Muscle of leg (tissue), 11 donors: ENCODE measurements around the gene MEF2C. TPM values are rescaled to one million over a fixed set of nuclear protein-coding genes. Genes with fewer than 3 reads are reported as not detected.
A peak's percentile ranks its signal among the peaks of the same experiment; 100 is the strongest.

Experiments
- DNase-seq: peaks from one replicate; pipeline ENCODE4 v3.0.0; 2013
- H3K27ac ChIP-seq: one replicate; pipeline ENCODE4 v1.5.1; 2013; ENCODE audit warnings: mild to moderate bottlenecking, low read length, control low read depth
- H3K27me3 ChIP-seq: one replicate; pipeline ENCODE4 v1.6.1; 2013; ENCODE audit warnings: low read length; ENCODE audit not compliant: control insufficient read depth, insufficient read depth
- H3K36me3 ChIP-seq: one replicate; pipeline ENCODE4 v1.6.1; 2013; ENCODE audit warnings: low read length; ENCODE audit not compliant: control insufficient read depth, insufficient read depth
- H3K4me1 ChIP-seq: one replicate; pipeline ENCODE4 v1.6.1; 2013; ENCODE audit warnings: low read length; ENCODE audit not compliant: control insufficient read depth, insufficient read depth
- H3K4me3 ChIP-seq: one replicate; pipeline ENCODE4 v1.5.1; 2013; ENCODE audit warnings: low read length, control low read depth
- H3K9me3 ChIP-seq: replicated peaks from 2 replicates; pipeline ENCODE4 v1.6.1; 2013; ENCODE audit warnings: low read depth, low read length; ENCODE audit not compliant: control insufficient read depth
- WGBS: methylation state at CpG from one replicate; pipeline ENCODE4 v1.1.5; 2013; ENCODE audit warnings: missing lambda C conversion rate; ENCODE audit not compliant: insufficient coverage; 5-methylcytosine and 5-hydroxymethylcytosine counted together
- polyA plus RNA-seq, 8 donors: library from polyadenylated mRNA; unstranded; fragments of 120-200 nt; gene quantifications; one replicate each; pipeline versions ENCODE4 v1.2.1 to v1.2.3, GENCODE V29; 2013; ENCODE audit warnings: inconsistent platforms in 1 of 8, low replicate concordance in 1 of 8; ENCODE audit not compliant: insufficient read length in 8 of 8, insufficient read depth in 1 of 8
- total RNA-seq: library from RNA; stranded (reverse); fragments of 120-200 nt; gene quantifications from one replicate; pipeline ENCODE4 v1.2.4, GENCODE V29; 2013

MEF2C gene
- total and polyA plus RNA-seq, 9 donors, result 440 to 987 (median 726) TPM

DNA sequence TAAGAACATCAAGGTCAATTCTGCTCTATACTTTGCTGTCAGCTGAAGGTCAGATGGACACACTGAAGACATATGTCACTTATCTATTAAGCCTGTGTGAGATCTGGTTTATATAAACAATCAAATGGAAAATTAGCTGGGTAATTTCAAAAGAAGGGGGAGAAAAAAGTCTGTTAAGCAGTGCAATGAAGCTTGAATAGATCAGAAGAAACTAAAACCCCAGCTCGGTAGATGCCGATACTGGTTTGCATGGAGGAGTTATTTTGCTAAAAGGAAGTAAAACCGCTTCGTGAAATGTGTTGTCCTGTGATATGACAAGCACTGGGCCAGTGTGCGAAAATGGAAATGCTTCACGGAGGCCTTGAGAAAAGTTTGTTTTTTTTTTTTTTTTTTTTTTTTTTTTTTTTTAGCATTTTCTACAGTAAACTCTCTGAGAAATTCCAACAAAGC is 148.8 kb downstream of the MEF2C start:
- Histone ChIP-seq H3K27me3 (no peaks in the 10 kb centered on the region), H3K4me1 (no peaks in the 10 kb centered on the region), H3K27ac (peak overlapping the region; percentile 66), H3K36me3 (peaks cover 12% of the 10 kb centered on the region), H3K4me3 (no peak overlapping the region), H3K9me3 (no peaks in the 10 kb centered on the region)
- WGBS, result 80% methylated on average over 2 of the region's 6 CpGs
- DNase-seq, result peak; percentile 61

DNA sequence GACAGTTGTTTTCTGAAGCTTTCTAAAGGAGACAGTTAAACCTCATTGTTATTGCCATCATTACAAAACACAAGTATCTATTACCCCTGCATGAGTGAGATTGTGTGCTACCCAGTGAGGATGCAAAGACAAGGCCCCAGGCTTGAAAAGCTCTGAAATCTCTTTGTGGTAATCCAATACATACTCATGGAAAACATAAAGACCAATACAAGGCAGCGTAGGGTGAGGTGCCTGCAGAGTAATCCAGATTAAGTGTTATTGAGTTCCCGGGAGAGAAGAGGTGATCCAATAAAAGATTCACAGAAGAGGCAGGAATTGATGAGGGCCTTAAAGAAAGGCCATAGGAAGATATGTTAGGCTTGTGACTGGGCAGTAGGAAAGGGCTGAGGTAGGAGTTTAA is 150.1 kb downstream of the MEF2C start:
- DNase-seq, result no peak
- no peak overlapping the region for H3K27ac ChIP-seq
- peaks cover 16% of the 10 kb centered on the region for H3K36me3 ChIP-seq
- no peaks in the 10 kb centered on the region for H3K4me1 ChIP-seq
- H3K4me3 ChIP-seq, result no peak overlapping the region
- no peaks in the 10 kb centered on the region for H3K9me3 ChIP-seq
- 85% methylated on average over 2 of the region's 2 CpGs for WGBS
- H3K27me3 ChIP-seq, result no peaks in the 10 kb centered on the region

GRCh38 chr5:88732181-88732633 is 150.8 kb downstream of the MEF2C start:
- no peak overlapping the region for H3K4me3 ChIP-seq
- H3K4me1 ChIP-seq, result no peaks in the 10 kb centered on the region
- H3K27ac ChIP-seq, result peak overlapping the region; percentile 25
- no peaks in the 10 kb centered on the region for H3K27me3 ChIP-seq
- H3K36me3 ChIP-seq, result peaks cover 14% of the 10 kb centered on the region
- peak; percentile 49 for DNase-seq
- H3K9me3 ChIP-seq, result no peaks in the 10 kb centered on the region
- WGBS, result 60% methylated on average over 1 of the region's 5 CpGs

GRCh38 chr5:88729829-88730182 is 153.2 kb downstream of the MEF2C start:
- no peak overlapping the region for H3K4me3 ChIP-seq
- WGBS, result no CpG with 5 or more reads among the region's 1 CpG
- no peak for DNase-seq
- no peak overlapping the region for H3K27ac ChIP-seq
- no peaks in the 10 kb centered on the region for H3K9me3 ChIP-seq
- H3K36me3 ChIP-seq, result peaks cover 19% of the 10 kb centered on the region
- no peaks in the 10 kb centered on the region for H3K27me3 ChIP-seq
- no peaks in the 10 kb centered on the region for H3K4me1 ChIP-seq

- H3K27me3 ChIP-seq, result no peaks in the 10 kb centered on the region
- DNase-seq, result peak; percentile 89
- no peaks in the 10 kb centered on the region for H3K9me3 ChIP-seq
- peaks cover 19% of the 10 kb centered on the region for H3K36me3 ChIP-seq
- WGBS, result no CpG with 5 or more reads among the region's 5 CpGs
- H3K4me3 ChIP-seq, result no peak overlapping the region
- H3K4me1 ChIP-seq, result no peaks in the 10 kb centered on the region
- H3K27ac ChIP-seq, result peak overlapping the region; percentile 6
These were observed 153.7 kb downstream of the MEF2C start for GRCh38 chr5:88729084-88729828.

DNA sequence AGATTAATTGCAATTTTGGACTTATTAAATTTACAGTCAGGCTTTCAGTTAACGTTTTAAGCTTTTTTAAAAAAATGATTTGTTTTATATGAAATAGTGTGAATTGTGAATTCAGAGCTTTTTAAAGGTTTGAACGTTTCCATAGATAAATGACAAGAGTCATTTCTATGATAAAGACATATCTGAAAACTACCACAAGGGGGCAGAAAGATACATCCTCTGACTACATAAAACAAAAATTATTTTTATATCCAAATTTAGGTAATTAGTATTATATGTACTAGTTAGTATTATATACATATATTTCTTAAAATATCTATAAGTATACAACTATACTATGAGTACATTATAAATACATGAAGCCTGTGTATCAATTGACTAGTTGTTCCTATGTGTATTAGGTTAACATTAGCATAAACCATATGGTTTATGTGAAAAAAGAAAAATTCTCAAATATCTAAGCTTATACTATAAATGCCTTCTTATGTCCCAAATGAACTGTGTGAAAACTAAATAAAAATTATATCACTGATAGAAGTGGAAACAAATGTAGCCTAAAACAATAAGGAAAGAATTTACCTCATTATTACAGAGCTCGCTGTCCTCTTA is 155.2 kb downstream of the MEF2C start:
- Histone ChIP-seq H3K36me3 (peaks cover 20% of the 10 kb centered on the region), H3K4me1 (no peaks in the 10 kb centered on the region), H3K4me3 (no peak overlapping the region), H3K27me3 (no peaks in the 10 kb centered on the region), H3K27ac (no peak overlapping the region), H3K9me3 (no peaks in the 10 kb centered on the region)
- WGBS, result no CpG with 5 or more reads among the region's 3 CpGs
- DNase-seq, result peak; percentile 27

DNA sequence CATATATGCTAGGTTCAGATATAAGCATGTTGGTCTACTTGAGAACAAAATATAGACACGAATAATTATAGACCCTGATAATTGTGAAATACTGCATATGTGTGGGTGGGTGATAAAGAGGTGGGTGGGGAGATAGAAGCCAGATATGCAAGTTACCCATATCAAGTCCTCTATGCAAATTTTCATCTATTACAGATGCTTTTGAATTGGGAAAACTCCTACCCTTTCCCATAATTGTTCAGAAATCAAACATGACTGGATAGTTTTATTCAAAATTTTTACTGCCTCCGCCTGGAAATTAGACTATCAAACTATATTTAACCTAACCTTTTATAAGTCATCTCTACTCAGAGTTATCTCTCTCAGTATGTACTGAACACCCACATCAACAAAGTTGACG is 157.5 kb downstream of the MEF2C start:
- peaks cover 20% of the 10 kb centered on the region for H3K36me3 ChIP-seq
- no peak overlapping the region for H3K4me3 ChIP-seq
- no peak overlapping the region for H3K27ac ChIP-seq
- H3K27me3 ChIP-seq, result no peaks in the 10 kb centered on the region
- WGBS, result no CpG with 5 or more reads among the region's 3 CpGs
- no peaks in the 10 kb centered on the region for H3K9me3 ChIP-seq
- no peaks in the 10 kb centered on the region for H3K4me1 ChIP-seq
- no peak for DNase-seq

DNA sequence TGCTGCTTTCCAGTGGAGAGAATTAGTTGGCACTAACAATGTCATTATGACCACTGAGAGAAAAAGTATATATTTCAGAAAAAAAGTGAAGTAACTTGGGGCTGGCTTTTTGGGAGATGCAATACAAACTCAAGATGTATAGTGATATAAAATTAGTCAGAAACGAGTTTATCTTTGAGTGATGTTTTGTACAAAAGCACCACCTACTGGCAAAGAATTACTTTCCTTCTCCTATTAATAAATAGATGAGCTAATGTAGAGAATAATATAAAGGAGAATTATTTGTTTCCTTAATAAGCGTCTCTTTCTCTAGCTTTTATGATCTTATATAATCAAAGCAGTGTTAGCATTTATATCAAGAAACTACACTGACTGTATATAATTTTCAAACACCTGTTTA is 158.8 kb downstream of the MEF2C start:
- Histone ChIP-seq H3K9me3 (no peaks in the 10 kb centered on the region), H3K4me1 (no peaks in the 10 kb centered on the region), H3K4me3 (no peak overlapping the region), H3K27ac (no peak overlapping the region), H3K27me3 (no peaks in the 10 kb centered on the region), H3K36me3 (peaks cover 18% of the 10 kb centered on the region)
- no CpG with 5 or more reads among the region's 2 CpGs for WGBS
- DNase-seq, result no peak

DNA sequence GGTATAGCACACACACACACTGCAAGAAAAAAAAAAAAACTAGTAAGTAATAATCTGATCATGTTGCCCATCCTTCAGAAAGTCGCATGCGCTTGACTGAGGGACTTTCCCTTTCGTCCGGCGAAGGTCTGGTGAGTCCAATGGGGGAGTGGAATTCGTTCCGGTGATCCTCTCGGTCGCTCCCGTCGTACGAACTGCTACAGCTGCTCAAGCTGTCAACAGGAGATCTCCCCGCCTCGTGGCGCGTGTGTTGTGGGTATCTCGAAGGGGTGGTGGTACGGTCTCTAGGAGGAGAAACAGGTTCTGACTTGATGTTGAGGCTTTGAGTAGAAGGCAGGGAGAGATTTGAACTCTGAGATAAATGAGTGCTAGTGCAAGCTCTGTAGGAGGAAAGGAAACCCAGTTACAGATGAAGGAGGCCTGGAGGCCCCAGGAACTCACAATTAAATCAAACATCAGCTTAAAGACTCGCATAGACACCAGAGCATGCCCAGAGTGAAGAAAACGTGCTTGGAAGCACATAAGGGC is 160.4 kb downstream of the MEF2C start:
- 57% methylated on average over 15 of the region's 20 CpGs for WGBS
- peak overlapping the region; percentile 6 for H3K27ac ChIP-seq
- peaks cover 17% of the 10 kb centered on the region for H3K36me3 ChIP-seq
- no peaks in the 10 kb centered on the region for H3K27me3 ChIP-seq
- no peak overlapping the region for H3K4me3 ChIP-seq
- H3K9me3 ChIP-seq, result no peaks in the 10 kb centered on the region
- no peak for DNase-seq
- no peaks in the 10 kb centered on the region for H3K4me1 ChIP-seq

DNA sequence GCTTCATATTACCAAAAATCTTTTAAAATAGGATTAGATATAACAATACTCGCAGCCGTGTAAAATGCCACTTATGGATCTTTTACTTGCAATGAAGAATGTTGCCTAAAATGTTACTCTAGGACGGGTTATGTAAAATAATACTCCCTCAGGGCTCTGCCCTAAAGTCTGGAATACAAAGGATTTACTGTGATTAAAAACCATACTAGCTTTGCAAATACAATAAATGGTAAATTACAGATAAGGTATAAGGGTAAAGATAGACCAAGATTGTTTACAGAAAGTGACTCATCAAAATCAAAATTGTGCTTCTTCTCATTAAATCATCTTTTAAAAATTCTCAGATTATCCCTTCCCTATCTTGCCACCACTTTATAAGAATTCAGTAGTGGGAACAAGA is 163.6 kb downstream of the MEF2C start:
- H3K4me3 ChIP-seq, result no peak overlapping the region
- H3K9me3 ChIP-seq, result no peaks in the 10 kb centered on the region
- WGBS, result no CpG with 5 or more reads among the region's 3 CpGs
- no peak for DNase-seq
- no peaks in the 10 kb centered on the region for H3K4me1 ChIP-seq
- peaks cover 18% of the 10 kb centered on the region for H3K36me3 ChIP-seq
- H3K27me3 ChIP-seq, result no peaks in the 10 kb centered on the region
- H3K27ac ChIP-seq, result no peak overlapping the region
